ENCODE data around the gene FKBP7.

GRCh38 chr2:178415979-178416378 is 62.4 kb downstream of the FKBP7 start:
- no peak for TF ChIP-seq POLR2A (IDR thresholded peaks at IDR 0.05; ENCODE audit: low read depth, low read length)
- no peak for TF ChIP-seq POLR2AphosphoS5 (IDR thresholded peaks at IDR 0.05; ENCODE audit: low read depth, low read length)

Measured in GM12892 (cell line).